Measurements from ENCODE around the gene RASA3.

DNA sequence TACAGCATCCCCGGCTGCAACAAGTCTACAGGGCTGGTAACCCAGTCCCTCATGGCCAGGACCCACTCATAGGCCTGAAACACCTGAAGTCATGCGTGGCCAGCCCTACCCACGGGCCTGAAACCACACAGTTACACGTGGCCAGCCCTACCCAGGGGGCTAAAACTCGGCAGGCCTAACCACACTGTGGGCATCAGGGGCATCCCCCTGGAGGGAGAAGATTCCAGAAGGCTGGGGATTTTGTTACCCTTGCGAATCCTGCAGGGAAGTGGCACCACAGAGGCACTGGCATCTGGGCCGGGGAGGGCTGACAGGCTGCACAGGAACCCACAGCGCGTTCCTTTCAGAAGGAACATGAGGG is 110.1 kb downstream of the RASA3 start:
- TF ChIP-seq, protein P1, sequence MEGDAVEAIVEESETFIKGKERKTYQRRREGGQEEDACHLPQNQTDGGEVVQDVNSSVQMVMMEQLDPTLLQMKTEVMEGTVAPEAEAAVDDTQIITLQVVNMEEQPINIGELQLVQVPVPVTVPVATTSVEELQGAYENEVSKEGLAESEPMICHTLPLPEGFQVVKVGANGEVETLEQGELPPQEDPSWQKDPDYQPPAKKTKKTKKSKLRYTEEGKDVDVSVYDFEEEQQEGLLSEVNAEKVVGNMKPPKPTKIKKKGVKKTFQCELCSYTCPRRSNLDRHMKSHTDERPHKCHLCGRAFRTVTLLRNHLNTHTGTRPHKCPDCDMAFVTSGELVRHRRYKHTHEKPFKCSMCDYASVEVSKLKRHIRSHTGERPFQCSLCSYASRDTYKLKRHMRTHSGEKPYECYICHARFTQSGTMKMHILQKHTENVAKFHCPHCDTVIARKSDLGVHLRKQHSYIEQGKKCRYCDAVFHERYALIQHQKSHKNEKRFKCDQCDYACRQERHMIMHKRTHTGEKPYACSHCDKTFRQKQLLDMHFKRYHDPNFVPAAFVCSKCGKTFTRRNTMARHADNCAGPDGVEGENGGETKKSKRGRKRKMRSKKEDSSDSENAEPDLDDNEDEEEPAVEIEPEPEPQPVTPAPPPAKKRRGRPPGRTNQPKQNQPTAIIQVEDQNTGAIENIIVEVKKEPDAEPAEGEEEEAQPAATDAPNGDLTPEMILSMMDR (IDR thresholded peaks at IDR 0.05) = no peak
- TF ChIP-seq EZH2 (IDR thresholded peaks at IDR 0.05) = no peak
- no peak for TF ChIP-seq EZH2phosphoT487 (IDR thresholded peaks at IDR 0.05)

Data from neural progenitor cell (in vitro differentiated cells).